NCI-H1930 (cell line): Measurements from ENCODE around the gene SPTBN2.
A peak's percentile ranks its signal among the peaks of the same experiment; 100 is the strongest.

Experiments used
- DNase-seq, 2 experiments: peaks; one replicate each; lab custom pipeline; 2025; lab: John Stamatoyannopoulos, UW

Gene SPTBN2

DNA sequence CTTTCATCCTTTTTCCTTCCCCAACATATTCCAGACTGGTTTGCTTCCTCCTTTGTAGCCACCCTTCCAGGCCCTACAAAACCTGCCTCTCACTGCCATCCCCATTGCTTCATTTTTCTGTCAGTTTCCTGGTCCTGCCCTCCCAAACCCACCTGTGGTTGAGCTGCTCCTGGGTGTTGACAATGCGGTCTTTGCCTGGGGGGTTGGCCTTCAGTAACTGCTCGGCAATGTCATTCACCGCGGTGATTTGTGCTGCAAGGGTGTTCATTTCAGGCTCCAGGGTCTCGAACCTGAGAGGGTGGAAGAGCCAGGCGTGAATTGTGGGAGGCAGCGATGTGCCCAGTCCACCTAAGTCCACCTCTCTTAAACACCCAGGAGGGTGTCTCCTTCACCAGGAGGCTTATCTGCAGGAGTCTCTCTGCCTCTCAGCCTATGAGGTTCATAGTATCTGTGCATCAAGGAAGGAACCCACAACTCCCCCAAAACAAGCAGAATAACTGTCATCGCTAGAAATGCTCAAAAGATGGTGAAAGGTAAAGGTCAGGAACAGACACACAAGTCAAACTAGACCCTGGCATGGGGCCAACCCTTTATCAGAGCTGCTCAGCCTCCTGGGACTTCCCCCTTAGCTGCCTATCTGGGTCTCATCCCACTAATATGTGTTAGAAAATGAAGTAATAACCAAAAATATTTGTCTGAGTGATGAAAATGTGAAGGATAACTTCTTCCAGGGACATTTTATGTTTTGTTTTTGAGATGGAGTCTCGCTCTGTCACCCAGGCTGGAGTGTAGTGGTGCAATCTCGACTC, 27.4 kb downstream of the SPTBN2 start:
- DNase-seq = no peak

DNA sequence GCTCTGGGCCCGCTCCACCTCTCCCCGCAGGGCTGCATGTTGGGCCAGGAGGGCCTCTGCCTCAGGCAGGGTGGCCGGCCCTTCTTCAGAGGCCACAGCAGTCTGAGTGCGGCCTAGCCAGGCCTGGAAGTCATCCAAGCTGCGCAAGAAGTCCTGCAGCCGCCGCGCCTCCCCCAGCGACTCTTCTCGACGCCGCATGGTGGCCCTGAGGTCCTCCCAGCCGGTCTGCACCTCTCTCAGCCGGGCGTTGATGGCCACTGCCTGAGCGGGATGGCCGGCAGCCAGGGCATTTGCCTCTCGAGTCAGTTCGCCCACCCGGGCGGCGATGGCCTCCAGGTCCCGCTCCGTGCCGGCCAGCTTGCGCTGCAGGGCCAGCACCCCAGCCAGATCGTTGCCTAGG, 28.3 kb downstream of the SPTBN2 start:
- DNase-seq = no peak

DNA sequence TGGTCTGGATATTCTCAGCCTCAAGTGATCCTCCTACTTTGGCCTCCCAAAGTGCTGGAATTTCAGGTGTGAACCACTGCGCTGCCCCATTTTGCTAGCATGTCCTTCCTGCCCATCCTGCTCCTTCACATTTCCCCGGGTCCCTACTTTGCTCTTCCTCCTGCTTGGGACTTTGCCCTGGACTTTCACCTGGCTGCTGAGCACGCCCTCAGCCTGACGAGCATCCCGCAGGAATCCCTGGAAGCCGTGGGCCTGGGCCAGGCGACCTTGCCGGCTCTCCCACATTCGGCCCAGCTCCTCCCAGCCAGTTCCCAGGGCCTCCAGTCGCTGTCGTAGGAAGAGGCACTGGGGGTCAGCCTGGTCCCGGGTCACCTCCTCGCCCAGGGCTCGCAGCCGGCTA, 28.7 kb downstream of the SPTBN2 start:
- no peak for DNase-seq

DNA sequence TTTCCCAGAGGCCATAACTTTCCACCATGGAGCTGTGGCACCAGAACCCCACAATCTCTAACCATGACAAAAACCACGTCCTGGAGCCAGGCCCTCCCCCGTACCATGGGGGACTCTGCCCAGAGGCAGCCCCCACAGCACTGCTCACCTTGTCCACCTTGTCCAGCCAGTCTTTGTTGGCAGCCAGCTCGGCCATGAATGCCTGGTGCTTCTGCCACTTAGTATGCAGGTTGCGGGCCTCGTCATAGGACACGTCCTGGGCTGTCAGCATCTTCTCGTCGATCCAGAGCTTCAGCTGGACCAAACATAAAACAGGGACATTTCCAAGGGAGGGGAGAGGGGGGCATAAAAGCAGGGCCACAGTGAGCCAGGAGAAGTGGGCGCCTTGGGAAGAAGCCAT, 30.5 kb downstream of the SPTBN2 start:
- no peak for DNase-seq

DNA sequence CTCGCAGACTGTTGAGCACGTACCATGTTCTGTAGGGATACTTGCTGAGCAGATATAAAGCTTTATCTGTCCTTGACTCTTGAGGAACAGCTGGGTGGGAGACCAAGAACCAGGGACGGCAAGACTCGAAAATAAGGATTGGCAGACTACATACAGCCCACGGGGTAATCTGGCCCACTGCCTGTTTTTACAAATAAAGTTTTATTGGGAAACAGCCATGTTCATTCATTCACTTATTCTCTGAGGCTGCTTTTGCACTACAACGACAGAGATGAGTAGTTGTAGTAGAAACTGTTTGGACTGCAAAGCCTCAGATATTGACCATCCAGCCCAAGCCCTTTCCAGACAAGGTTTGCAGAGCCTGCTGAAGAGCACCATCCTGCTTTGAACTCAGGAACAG, 31.0 kb downstream of the SPTBN2 start:
- no peak for DNase-seq

DNA sequence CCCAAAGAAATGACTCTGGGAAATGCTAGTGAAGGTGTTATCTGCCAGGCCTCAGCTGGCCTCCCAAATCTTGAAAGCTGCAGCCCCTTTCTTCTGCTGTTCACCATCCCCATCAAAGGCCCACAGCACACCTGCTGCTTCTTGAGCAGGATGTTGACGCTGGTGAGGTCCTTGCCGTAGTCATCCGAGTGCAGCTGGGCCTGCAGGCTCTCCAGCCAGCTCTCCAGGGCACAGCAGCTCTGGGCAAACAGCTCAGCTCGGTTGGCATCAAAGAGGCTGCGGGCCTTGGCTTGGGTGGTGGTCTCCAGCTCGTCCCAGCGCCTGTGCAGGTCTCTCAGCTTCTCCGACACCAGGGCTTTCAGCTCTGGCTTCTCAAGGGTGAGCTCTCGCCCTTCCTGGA, 32.9 kb downstream of the SPTBN2 start:
- DNase-seq = no peak

DNA sequence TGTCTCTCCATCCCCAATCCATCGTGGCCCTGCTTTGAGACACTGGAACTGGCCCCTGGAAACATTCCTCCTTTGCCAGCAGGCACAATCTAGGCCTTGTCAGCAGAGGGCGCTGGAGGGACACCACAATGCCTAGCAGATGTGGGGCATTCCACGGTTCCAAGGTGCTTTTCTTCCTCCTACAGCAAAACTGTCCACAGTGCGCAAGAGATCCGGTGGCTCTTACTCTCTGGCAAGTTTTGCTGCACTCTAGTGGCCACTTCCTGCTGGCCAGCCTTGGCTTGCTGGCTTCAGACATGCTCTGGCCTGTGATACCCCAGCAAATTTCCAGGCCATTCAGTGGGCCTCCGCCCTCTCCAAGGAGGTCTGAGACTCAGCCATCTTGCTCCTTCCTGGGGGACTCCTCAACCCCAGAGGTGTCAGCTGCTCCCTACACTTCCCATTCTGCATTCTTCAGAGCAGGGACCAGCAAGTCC, 34.2 kb downstream of the SPTBN2 start:
- DNase-seq = peak; percentile 47 to 58

DNA sequence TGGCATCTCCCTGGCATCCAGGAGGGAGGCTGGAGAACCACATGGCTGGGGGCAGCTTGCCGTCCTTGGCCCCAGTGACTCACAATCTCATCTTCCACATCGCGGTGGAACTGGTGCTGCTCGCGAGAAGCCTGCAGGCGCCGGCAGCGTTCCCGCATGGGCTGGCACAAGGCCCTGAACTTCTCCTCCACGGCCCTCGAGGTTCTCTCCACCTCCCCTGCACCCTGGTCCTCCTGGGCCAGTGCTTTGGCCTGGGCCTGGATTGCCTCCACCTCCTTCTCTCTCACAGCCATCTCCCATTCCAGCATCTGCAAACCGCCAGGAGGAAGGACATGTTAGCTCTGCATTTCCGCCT, 35.0 kb downstream of the SPTBN2 start:
- DNase-seq = no peak

DNA sequence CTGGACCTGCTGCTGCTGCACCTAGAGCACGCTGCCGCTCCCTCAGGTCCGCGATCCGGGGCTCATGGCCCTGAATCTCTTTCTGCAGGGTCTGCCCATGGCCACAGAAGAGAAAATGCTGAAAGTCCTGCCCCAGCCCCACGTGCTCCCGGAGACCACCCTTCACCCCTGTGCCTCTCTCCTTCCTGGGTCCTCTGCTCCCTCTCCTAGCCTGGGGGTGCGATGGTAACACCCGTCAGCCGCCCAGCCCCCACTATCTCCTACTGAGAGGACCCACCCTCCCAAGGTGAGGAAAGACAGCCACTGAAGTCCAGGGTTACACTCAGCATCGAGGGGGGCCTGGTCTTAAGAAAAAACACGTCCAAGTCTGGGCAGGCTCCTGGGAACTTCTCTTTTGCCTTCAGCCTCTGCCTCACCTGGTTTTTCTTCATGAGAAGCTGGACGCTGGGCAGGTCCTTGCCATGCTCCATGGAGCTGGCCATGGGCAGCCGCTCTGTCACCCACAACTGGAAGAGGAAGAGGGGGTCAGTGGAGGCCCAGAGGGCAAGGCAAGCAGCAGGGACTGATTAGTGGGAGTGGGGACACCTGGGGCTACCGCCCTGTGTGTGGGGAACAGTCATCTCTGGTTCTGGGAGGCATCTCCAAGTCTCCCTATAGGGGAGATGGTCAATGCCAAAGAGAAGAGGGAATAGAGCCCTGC, 35.5 kb downstream of the SPTBN2 start:
- no peak for DNase-seq

DNA sequence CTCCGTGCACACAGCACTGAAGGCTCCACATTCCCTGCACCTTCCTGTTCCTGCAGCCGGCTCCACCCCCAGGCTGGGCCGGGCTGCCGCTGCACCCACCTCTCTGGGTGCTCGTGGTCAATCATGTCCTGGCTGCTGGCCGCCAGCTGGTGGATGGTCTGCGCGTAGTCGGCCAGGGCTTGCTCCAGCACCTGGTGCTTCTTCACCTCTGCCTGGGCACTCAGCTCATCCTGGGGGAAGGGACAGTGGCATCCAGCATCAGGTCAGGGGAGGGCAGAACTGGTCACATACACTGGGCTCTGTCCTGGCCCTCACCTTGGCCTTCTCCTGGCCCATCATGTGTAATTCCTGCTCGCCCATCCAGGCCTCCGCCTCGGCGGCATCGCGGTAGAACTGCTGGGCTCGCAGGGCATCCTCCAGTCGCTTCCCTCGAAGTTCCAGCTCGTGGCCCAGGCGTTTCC, 36.1 kb downstream of the SPTBN2 start:
- no peak for DNase-seq

DNA sequence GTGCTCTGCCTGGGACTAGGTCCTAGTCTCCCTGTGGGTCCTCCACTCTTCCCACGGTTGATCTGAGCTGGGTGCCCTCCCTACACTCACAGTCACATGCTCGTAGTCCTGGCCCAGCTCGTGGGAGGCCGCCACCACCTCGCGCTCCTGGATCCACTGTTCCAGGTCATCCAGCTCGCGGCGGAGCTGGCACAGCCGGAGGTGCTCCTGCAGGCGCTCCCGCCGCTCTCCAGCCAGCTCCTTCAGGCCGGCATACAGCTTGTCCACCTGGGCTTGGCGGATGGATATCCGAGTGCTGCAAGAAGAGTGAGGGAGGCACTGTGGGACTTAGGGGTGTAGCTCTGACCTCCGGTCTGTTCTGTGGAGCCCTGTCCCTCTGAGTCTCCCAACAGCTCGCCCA, 36.6 kb downstream of the SPTBN2 start:
- no peak for DNase-seq

DNA sequence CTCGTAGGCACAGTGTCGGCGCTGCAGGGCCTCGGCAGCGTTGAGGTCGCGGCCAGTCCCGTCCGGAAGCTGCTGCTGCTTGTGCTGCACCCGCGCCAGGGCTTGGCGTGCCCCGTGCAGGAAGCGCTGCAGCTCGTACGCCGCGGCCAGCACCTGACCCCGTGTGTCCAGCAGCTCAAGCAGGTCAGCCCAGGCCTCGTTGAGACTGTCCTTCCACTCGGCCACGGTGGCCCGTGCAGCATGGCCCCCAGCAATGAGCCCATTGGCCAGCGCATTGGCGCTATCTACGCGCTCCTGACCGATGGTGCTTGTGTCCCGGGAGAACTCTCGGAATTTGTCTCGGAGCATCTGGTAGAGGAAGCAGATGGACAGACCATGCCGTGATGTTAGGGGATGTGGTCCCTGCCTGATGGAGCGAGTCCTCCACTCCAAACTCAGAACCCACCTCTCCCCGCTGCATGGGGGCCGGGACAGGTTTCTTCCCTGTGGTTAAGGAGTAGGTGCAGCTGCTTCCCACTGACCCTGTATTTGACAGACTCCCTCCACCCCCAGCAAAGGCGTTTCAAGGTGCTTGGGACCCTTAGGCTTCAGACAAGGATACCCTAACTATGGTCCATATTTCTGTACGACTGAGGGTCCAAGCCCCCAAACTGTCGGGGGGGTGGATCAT, 37.6 kb downstream of the SPTBN2 start:
- no peak for DNase-seq

DNA sequence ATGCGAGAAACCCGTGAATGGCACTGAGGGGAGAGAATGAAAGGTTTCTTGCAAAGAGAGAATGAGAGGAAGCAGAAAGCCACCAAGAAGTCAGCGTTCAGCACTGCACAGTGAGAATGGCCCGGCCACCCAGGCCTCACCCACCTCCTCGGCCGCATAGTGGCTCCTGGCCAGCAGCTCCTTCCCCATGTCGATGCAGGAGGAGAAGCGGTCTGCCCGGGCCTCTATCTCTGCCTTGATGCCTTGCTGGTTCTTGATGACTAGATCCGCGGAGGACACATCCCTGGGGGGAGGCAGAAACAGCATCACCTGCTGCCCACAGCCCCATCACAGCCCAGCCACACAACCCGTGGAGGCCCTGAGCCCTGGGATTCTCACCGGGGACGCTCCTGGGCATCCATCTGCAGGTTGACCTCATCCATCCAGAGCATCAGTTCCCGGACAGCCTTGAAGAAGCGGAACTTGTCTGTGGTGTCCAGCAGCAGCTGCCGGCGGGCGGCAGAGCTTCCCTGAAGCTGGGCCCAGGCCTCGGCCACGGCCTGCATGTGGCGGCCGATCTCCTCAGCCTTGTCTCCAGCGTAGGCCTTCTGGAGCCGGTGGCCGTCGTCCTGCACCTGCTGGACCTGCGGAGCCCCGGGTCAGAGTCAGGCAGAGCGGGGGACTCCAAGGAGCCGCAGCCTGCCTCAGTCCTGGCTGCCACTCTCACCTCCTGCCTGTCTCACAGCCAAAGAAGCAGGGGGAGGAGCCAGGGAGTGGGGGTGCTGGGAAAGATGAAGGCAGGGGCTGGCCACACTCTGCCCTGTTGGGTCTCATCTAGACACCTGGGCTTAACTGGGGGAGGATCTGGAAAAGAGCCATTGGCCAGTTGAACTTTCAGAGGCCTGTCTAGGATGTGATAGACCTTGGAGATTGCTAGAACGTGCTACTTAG, 39.1 kb downstream of the SPTBN2 start:
- DNase-seq = no peak

DNA sequence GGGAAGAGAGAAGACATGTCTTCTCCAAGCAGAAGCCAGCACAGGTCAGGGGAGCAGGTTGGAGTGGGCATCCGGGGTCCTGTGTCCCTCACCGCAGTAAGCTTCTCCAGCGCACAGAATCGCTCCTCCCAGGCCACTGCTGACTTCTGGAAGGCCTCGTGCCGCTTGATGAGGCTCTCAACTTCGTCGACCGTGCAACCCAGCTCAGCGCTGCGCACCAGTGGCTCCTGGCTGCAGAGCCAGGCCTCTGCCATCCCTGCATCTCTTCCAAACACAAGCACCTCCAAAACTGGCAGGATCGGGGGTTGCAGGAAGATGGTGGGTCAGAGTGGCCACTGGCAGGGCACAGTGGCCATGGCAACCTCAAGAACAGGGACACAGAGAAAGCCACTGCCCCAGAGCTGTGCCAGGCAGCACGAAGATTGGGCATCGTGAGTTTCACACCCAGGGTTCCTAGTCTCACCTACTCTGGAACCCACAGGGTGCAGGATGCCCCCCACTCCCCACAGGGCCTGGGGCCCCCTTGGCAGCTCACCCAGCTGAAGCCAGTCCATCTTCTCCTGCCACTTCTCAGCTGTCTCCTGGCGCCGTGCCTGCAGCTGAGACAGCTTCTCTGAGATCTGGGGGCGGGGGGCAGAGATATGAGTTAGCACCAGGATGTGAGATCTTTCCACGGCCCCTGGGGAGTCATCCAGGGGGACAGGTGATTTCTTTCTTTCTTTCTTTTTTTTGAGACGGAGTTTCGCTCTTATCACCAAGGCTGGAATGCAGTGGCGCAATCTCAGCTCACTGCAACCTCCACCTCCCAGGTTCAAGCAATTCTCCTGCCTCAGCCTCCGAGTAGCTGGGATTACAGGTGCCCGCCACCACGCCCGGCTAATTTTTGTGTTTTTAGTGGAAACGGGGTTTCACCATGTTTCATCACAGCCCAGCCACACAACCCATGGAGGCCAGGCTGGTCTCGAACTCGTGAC, 40.2 kb downstream of the SPTBN2 start:
- DNase-seq = no peak

DNA sequence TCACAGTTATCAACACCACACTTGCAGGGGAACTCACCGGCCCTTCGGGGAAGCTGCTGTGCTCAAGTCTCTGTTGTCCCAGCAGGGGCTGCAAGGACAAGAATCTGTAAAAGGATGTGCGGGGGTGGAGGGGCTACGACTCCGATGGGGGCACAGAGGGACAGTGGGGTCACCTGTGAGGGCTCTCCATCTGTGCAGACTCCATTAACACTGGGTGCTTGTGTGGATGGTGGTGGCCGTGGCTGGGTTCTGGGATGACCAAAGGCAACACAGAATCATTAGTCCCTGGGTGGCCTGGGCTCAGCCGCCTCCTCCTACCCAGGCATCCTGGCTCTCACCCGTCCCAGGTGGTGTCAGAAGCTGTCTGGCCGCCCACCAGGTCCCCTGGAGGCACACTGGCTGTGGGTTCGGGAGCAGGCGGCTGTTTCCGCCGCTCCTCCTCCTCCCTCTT, 41.2 kb downstream of the SPTBN2 start:
- DNase-seq = no peak

DNA sequence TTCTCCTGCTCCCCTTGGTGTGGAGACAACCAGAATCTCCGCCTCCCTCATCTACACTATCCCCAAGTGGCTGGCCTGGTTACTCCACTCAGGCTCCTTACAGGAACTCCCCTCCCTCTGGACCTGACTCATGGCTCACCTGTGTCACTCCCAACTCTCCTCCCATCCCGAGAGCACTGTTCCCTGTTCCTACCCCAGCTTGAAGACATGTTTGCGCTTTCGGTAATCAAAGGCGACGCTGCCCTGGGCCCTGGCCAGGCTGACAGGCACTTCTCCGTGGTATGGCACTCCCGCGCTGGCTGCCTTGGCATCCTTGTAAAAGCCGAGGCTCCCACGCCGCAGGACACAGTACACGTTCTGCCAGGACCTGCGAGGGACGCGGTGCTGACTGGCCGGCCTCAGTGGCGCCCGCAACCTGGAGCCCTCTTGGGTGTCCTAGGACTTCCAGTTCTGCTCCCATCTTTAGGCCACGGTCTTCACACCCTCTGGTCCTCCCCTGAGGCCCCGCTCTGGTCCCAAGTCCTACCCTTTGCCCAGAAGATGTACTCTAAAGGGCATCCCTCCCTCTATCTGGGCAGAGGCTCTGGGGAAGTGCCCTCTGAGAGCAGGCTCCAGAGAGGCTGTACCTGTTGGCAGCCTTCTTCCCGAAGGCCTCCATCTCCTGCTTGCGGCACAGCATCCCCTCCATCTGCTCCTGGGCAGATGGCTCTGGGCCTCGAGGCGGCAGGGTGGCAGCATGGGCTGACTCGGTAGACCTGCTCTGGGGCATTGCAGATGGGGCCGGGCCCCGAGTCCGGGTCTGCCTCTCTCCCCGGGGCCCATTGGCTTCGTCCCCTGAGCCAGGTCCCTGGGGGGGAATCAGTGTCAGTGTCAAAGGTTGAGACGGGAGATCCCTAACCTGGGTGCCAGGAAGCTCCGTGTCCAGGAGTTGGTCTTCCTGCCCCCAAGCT, 41.9 kb downstream of the SPTBN2 start:
- no peak for DNase-seq

DNA sequence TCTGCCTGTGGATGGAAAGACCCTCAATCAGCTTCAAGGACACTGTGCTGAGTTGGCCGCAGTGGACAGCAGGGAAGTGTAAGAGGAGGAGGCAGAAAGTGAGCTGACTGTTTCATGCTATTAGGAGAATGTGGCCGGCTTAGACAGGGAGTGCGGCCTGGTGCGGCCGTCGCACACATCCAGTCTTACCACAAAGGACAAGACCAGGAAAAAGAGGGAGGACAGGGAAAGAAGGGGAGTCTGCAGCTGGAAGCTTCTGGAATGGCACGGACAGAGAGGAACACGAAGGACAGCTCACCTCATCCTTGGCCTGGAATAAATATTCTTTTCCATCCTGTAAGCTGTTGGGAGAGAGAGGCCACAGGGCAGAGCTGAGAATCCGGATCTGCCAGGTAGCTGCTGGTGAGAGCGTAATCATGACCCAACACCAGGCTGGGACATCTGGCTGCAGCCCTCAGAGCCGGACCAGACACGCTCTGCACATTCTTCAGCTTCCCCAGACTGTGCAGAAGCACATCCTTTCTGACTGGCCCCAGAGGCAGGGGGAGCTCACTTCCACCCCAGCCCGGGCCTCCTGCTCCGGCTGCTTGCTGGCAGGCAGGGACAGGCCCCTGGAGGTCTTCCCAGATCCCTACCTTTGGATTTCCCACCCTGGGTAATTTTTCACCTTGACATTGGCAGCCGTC, 42.8 kb downstream of the SPTBN2 start:
- DNase-seq = no peak

DNA sequence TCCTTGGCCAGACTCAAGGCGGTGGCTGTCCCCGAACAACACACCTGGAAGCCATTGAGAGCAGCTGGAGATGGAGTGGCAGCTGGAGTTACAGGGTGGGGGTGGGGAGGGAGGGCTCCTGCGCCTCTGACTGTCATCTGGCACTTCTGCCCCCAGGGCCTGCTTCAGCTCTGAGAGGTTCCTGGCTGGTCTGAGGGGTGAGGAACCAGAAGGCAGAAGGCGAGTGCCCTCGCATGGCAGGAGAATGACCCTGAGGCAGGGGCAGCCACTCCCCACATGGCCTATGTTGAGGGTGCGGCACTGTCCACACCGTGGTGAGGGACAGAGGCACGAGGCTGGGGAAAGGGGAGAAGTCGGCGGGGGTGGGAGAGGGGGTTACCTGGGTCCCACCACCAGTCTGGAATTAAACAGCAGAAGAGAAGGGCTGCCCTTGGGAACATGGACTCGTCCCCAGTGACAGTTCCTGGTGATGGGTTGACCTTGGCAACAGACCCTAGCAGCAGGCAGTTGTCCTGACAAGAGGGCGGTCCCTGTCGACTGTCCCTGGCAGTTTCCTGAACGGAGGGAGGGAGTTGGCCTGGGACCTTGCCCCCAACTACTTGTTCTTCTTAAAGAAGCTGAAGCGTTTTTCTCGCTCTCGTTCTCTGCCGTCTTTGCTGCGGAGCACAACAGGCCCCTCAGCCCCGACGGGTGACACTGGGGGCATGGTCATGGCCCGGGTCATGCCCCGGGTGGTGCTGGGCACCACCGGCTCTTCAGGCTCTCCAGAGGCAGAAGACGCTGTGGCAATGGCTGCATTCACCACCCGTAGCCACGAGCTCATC, 43.5 kb downstream of the SPTBN2 start:
- DNase-seq = no peak
